ENCODE data around the gene ALG1.
"Not testable (repeated sequence)": the region's sequence is repeated elsewhere in the genome, so short reads cannot be mapped to it uniquely, and the experiment has no call there.

The ALG1 gene

DNA sequence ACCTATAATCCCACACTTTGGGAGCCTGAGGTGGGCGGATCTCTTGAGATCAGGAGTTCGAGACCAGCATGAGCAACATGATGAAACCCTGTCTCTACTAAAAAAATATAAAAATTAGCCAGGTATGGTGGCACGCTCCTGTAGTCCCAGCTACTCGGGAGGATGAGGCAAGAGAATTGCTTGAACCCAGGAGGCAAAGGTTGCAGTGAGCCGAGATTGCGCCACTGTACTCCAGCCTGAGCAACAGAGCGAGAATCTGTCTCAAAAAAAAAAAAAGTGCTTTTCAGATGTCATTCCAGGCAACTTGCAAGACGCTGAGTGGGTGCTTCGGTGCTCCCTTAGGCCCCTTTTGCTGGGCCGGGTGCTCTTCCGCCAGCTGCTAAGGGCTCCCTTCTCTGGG lies 27.1 kb upstream of the ALG1 start:
- DNase-seq (ENCODE audit: low read depth in 2 of 2): not testable (repeated sequence)

DNA sequence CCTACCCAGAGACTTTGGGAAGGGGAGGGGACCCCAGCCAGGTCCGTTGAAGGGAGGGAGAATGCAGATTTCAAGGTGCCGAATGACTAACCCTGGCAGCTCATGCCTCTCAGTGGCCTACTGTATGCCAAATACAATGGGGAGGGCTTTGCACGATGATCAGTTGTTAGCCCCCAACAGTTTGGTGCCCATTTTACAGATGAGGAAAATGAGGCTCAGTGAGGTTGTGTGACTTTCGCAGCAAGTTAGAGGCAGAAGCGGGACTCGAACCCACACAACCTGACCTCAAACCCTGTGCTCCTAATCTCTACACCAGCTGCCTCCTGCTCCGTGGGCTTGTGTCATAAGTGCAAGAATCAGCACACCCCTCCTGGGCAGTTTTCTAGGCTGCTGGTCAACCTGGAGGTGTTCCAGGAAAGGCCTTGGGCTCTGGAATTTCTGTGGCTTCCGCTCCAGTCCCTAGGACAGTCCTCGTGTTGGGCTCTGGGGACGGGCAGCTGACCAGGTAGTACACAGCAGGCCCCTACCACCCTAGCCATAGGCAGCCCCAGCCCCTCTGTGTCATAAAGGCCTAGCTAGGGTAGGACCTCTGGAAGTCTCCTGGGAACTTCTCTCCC lies 26.0 kb upstream of the ALG1 start:
- DNase-seq (ENCODE audit: low read depth in 2 of 2): no peak

GRCh38 chr16:5046914-5047313 lies 24.7 kb upstream of the ALG1 start:
- DNase-seq (ENCODE audit: low read depth in 2 of 2): no peak

DNA sequence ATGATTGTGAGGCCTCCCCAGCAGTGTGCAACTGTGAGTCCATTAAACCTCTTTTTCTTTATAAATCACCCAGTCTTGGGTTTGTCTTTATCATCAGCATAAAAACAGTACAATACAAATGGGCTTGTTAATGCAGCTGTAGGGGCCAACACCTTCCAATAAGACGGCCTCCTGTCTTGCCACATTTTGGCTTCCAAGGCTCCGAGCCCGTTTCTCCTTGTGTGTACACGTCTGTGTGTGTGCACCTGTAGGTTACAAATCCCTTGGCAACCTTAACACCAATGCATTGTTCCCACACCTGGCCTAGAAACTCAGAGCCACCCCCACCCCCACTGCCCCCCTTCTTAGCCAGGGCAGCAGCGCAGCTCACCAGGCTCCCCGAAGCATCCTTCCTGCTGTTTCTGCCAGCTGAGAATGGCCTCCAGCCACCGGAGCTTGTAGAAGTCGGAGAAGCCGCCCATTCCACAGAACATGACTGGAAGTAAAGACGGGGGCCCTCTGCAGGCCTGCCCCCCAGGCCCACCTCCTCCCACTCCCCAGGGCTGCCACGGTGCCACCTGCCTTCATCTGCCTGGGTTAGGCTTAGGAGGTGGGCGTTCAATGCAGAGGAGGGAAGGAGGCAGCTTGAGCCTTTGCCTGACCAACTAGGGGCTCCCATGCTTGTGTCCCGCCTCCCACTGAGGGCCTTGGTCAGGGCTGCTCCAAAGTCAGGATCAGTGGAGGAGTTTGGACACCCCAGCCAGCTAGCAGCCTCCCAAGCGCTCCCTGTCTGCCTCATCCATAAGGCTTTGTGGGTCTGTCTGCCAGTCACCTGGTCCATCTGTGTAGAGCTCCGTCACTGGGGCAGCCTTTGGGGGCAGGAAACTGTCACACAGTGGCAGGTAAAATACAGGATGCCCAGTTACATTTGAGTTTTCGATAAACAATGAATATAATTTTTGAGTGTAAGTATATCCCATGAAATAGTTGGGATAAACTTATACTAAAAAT lies 16.5 kb upstream of the ALG1 start:
- DNase-seq (ENCODE audit: low read depth in 2 of 2): no peak

- DNase-seq (ENCODE audit: low read depth in 2 of 2): peak; percentile 26 to 41
Measured at GRCh38 chr16:5056352-5056751, 15.3 kb upstream of the ALG1 start.

DNA sequence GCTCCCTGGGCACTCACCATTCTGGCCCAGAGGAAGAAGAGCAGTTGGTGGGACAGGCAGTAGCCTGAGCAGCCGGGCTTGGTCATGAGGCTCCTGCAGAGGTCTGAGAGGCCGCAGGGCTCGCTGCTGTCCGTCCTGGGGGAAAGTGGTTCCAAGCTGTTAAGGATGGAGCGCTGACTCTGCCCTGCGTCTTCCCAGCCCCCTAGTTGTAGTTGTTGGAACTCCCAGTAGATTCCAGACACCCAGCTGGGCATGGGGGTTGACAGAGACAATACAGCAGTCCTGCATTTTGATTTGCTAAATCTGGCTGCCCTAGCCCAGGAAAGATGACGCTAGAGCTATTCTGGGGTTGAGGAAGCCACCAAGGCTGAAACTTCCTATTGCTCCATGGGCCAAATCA lies 13.2 kb upstream of the ALG1 start:
- DNase-seq (ENCODE audit: low read depth in 2 of 2): no peak

- no peak for DNase-seq (ENCODE audit: low read depth in 2 of 2)
Measured at GRCh38 chr16:5059386-5060072, 12.1 kb upstream of the ALG1 start.

DNA sequence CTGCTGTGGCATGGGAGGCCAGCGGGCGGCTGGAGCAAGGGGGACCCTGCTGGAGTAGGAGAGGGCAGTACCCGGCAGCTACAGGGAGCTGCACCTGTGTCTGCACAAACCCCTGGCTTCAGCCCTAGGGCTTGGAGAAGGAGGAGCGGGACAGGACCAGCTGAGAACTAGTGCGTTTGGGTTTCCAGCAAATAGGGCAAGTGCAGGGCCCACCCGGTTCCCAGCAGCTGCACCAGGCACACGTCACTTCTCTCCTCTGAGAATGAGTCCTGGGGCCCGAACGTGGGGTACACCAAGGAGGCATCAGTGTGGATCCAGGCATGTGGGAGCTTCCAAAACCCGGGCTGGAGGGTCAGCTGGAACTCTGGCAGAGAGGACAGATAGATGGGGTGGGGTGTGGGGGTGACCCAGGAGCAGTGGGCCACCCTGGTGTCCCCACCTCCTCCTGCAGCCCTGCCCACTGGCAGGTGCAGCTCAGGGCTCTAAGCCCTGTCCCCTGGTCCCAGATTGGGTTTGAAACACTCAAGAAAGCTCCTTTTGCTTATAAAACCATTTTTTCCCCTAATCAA lies 11.5 kb upstream of the ALG1 start:
- no peak for DNase-seq (ENCODE audit: low read depth in 2 of 2)

- DNase-seq (ENCODE audit: low read depth in 2 of 2): no peak
Measured at GRCh38 chr16:5062051-5062450, 9.6 kb upstream of the ALG1 start.

DNA sequence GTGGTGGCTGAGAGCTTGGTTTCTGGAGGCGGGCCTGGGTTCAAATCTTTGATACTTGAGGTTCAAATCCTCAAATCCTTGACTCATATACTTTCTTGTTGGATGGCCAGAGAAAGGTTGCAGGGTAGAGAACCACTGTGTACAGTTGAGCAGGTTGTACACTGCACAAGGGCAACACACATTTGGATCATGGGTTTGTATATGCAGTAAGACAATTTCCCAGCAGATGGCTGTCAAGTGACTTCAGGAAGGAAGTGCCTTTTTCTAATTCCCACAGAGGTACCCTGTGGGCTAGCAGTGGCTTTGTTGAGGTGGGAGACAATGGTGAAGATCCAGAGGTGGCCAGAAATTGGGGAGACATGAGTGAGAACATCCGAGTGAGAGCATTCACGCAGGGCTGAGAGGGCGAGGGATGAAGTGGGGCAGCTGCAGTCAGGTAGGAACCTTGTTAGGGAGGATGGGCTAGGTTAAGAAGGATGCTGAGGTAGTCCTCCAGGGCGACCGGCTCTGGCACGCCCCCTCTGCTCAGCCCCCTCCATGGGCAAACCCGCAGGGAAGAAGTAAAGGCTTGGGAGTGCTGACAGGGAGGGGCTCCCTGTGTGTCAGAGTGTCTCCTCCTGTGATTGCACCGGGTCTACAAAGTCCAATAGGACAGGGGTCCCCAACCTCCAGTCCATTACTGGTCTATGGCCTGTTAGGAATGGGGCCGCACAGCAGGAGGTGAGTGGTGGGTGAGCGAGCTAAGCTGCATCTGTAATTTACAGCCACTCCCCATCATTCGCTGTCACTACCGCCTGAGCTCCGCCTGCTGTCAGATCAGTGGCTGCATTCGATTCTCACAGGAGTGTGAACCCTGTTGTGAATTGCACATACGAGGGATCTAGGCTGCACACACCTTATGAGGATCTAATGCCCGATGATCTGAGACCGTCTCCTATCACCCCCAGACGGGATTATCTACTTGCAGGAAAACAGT lies 8.6 kb upstream of the ALG1 start:
- no peak for DNase-seq (ENCODE audit: low read depth in 2 of 2)

GRCh38 chr16:5064915-5065314 lies 6.7 kb upstream of the ALG1 start:
- DNase-seq (ENCODE audit: low read depth in 2 of 2): no peak

GRCh38 chr16:5065326-5065725 lies 6.3 kb upstream of the ALG1 start:
- DNase-seq (ENCODE audit: low read depth in 2 of 2): no peak

GRCh38 chr16:5065813-5066212 lies 5.8 kb upstream of the ALG1 start, which contains the start of gene C16orf89:
TSS of gene C16orf89 (minus strand) at chr16:5065956. CDS start at chr16:5065908, 48 bp downstream.
- DNase-seq (ENCODE audit: low read depth in 2 of 2): no peak

DNA sequence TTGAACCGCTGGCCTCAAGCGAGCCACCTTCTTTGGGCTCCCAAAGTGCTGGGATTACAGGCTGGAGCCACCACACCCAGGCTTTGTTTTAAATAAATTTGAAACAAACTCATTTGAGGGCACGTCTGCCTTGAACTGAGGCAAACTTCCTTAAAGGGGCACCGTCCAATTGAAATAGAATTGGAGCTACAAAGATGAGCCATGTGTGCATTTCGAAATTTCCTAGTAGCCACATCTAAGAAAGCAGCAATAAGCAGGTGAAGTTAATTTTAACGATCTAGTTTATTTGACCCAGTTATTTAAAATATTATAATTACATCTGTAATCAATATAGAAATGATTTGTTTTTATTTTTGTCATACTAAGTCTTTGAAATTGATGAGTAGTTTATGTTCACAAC lies 5.1 kb upstream of the ALG1 start:
- no peak for DNase-seq (ENCODE audit: low read depth in 2 of 2)

- DNase-seq (ENCODE audit: low read depth in 2 of 2): no peak
Measured at GRCh38 chr16:5069048-5069447, 2.6 kb upstream of the ALG1 start.

- DNase-seq (ENCODE audit: low read depth in 2 of 2): no peak
Measured at GRCh38 chr16:5069854-5070253, 1.8 kb upstream of the ALG1 start.

GRCh38 chr16:5070431-5071186 lies 1.0 kb upstream of the ALG1 start:
- DNase-seq (ENCODE audit: low read depth in 2 of 2): no peak

DNA sequence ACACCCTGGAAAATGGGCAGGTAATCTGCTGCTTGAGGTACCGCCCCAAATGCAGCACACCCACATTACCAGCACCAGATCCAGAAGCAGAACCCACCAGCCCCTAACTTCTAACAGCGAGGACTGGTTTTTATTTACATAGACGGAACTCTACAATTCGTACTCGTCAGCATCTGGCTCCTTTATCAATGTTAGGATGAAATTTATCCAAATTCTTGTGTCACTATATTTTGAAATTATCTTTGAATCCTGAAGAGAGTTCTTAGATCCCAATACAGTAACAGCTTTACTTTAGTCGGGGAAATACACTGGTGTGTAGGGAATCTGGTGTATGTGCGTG lies 332 bp upstream of the ALG1 start:
- DNase-seq (ENCODE audit: low read depth in 2 of 2): no peak

- no peak for DNase-seq (ENCODE audit: low read depth in 2 of 2)
Measured at GRCh38 chr16:5072334-5073278, 963 bp downstream of the ALG1 start.

Data from stimulated activated CD4-positive, alpha-beta T cell treated with anti-CD3 and anti-CD28 coated beads, Interleukin-4, amount 100 ng/mL, for 48 hours (primary cell).